Body of pancreas (tissue), 4 donors: ENCODE results near the gene IDUA. TPM values are rescaled to one million over a fixed set of nuclear protein-coding genes. Genes with fewer than 3 reads are reported as not detected.
A peak's percentile ranks its signal among the peaks of the same experiment; 100 is the strongest.

Experiments
- ATAC-seq: fragments of 150-250 bp; one replicate; pipeline ENCODE4 v1.9.1; 2016
- DNase-seq, 4 donors: peaks; one replicate each; pipeline ENCODE4 v3.0.0-alpha.2; 2019
- H3K27ac ChIP-seq, 4 donors: fragments of 200-600 bp; sonication (generic); 1 replicate in 3 of 4; 2 replicates in 1 of 4; pipeline versions ENCODE4 v1.5.1 to v1.6.1; 2016 to 2019; ENCODE audit warnings: mild to moderate bottlenecking in 1 of 4, mixed read lengths in 1 of 4, moderate library complexity in 1 of 4
- H3K27me3 ChIP-seq, 2 donors: fragments of 200-600 bp; sonication (generic); one replicate each; pipeline ENCODE4 v1.6.0; 2016; ENCODE audit warnings: mild to moderate bottlenecking in 1 of 2
- H3K36me3 ChIP-seq, 2 donors: fragments of 200-600 bp; sonication (generic); replicated peaks in 1 of 2; 2 replicates each; pipeline ENCODE4 v1.5.1; 2016; ENCODE audit warnings: low read depth in 2 of 2; ENCODE audit not compliant: insufficient read depth in 1 of 2
- H3K4me1 ChIP-seq: fragments of 200-600 bp; sonication (generic); one replicate; pipeline ENCODE4 v1.6.0; 2016
- H3K4me3 ChIP-seq, 2 donors: fragments of 200-600 bp; sonication (generic); 1 replicate in 1 of 2; 2 replicates in 1 of 2; pipeline ENCODE4 v1.5.1; 2016 to 2019
- H3K9me3 ChIP-seq, 3 donors: fragments of 200-600 bp; sonication (generic); 1 replicate in 2 of 3; 2 replicates in 1 of 3; pipeline ENCODE4 v1.5.1; 2016
- CTCF ChIP-seq, 7 experiments: fragments of 450-650 bp in 4 of 7; fragments of 200-600 bp in 3 of 7; sonication (generic) in 3 of 7; IDR thresholded peaks; one replicate each; pipeline ENCODE4 v1.5.1; 2016 to 2019; ENCODE audit warnings: antibody characterized with exemption in 7 of 7
- POLR2A ChIP-seq, 3 donors: fragments of 450-650 bp; IDR thresholded peaks; one replicate each; pipeline ENCODE4 v1.6.1; 2016; ENCODE audit warnings: antibody characterized with exemption in 3 of 3, mild to moderate bottlenecking in 2 of 3
- WGBS, 2 donors: methylation state at CpG; one replicate each; pipeline ENCODE4 v1.1.5; 2017; 5-methylcytosine and 5-hydroxymethylcytosine counted together
- intact Hi-C: fragments of 100-400 bp; cut with DNase I; formaldehyde crosslinking; loops from one replicate; pipeline ENCODE4 v1.15.1; 2023
- total RNA-seq, 2 donors: library from RNA; depleted of rRNA; stranded (reverse); fragments of >200 nt; gene quantifications; one replicate each; pipeline ENCODE4 v1.1.0, GENCODE V29; 2016

IDUA gene
- total RNA-seq, 2 donors from 2014 or later, result 30.0 to 37.6 TPM

- Histone ChIP-seq H3K4me3 (no peak overlapping the region), H3K27ac (no peak overlapping the region), H3K4me1 (no peaks in the 10 kb centered on the region), H3K27me3 (no peaks in the 10 kb centered on the region), H3K9me3 (no peaks in the 10 kb centered on the region), H3K36me3 (no peaks in the 10 kb centered on the region)
- DNase-seq, result no peak
- 70 to 85% methylated on average over 19 to 20 of the region's 20 CpGs for WGBS, 2 donors
- no peak for ATAC-seq
- TF ChIP-seq POLR2A (IDR thresholded peaks at IDR 0.05), result no peak
- no peak for TF ChIP-seq CTCF (IDR thresholded peaks at IDR 0.05)
- intact Hi-C loops, result no loop called here
Observed at GRCh38 chr4:978957-979701, 7.7 kb upstream of the IDUA start.

- H3K27me3 ChIP-seq, result no peaks in the 10 kb centered on the region
- DNase-seq (no peak), ATAC-seq (no peak)
- peaks cover 22% of the 10 kb centered on the region for H3K4me1 ChIP-seq
- H3K9me3 ChIP-seq, result no peaks in the 10 kb centered on the region
- H3K27ac ChIP-seq, result no peak overlapping the region
- 89 to 91% methylated on average over 15 to 17 of the region's 17 CpGs for WGBS, 2 donors
- no peak overlapping the region for H3K4me3 ChIP-seq
- no peaks in the 10 kb centered on the region for H3K36me3 ChIP-seq
- TF ChIP-seq CTCF (IDR thresholded peaks at IDR 0.05), result no peak
- no peak for TF ChIP-seq POLR2A (IDR thresholded peaks at IDR 0.05)
- intact Hi-C loops, result no loop called here
Observed at GRCh38 chr4:982291-982690, 4.6 kb upstream of the IDUA start.

GRCh38 chr4:982814-983213 lies 4.0 kb upstream of the IDUA start:
- H3K27me3 ChIP-seq, result no peaks in the 10 kb centered on the region
- TF ChIP-seq POLR2A (IDR thresholded peaks at IDR 0.05), result no peak
- no peak for TF ChIP-seq CTCF (IDR thresholded peaks at IDR 0.05)
- H3K9me3 ChIP-seq, result no peaks in the 10 kb centered on the region
- peaks cover 27% of the 10 kb centered on the region for H3K4me1 ChIP-seq
- WGBS, 2 donors, result 96 to 97% methylated on average over 15 of the region's 15 CpGs
- H3K4me3 ChIP-seq, result no peak overlapping the region
- H3K27ac ChIP-seq, result no peak overlapping the region
- ATAC-seq (no peak), DNase-seq (no peak)
- H3K36me3 ChIP-seq, result no peaks in the 10 kb centered on the region
- intact Hi-C loops, result no loop called here

GRCh38 chr4:984336-985054 lies 2.3 kb upstream of the IDUA start:
- H3K27ac ChIP-seq, result peak overlapping the region in 3 of 4 donors; percentile 15 to 66 (median 16)
- no peak for DNase-seq
- intact Hi-C loops, result no loop called here

More at GRCh38 chr4:984336-985054, 2.3 kb upstream of the IDUA start:
- WGBS, 2 donors, result 62 to 64% methylated on average over 15 of the region's 15 CpGs
- H3K36me3 ChIP-seq, result no peaks in the 10 kb centered on the region
- no peak for TF ChIP-seq POLR2A (IDR thresholded peaks at IDR 0.05)
- no peak for TF ChIP-seq CTCF (IDR thresholded peaks at IDR 0.05)
- H3K4me3 ChIP-seq, result no peak overlapping the region
- H3K9me3 ChIP-seq, result no peaks in the 10 kb centered on the region
- H3K4me1 ChIP-seq, result peaks cover 32% of the 10 kb centered on the region
- H3K27me3 ChIP-seq, result no peaks in the 10 kb centered on the region
- peak; percentile 2 for ATAC-seq
